ENCODE measurements around the gene IL10RB.
"Not testable (repeated sequence)": the region's sequence is repeated elsewhere in the genome, so short reads cannot be mapped to it uniquely, and the experiment has no call there.

The IL10RB gene

DNA sequence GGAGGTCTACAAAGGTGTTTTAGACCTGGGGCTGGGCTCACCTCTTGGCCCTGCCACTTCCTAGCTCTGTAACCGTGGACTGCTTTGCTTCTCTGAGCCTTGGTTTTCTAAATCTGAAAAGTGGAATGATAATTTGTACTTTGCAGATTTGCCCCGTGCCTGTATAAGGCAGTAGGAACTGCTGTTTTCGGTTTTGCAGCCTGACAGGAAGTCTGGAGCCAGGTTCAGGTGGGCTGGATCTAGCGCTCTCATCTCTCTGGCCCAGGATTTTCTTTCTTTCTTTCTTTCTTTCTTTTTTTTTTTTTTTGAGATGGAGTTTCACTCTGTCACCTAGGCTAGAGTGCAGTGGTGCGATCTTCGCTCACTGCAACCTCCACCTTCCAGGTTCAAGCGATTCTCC, 19.2 kb upstream of the IL10RB start:
- peaks cover 62% of the 10 kb centered on the region for H3K36me3 ChIP-seq (replicated peaks; ENCODE audit: low read depth, low read length)
- H3K4me3 ChIP-seq (ENCODE audit: low read length), result no peak overlapping the region
- H2AFZ ChIP-seq (ENCODE audit: low read depth, low read length), result no peak overlapping the region
- H3K4me1 ChIP-seq (ENCODE audit: low read length), result no peaks in the 10 kb centered on the region
- H3K9me3 ChIP-seq (ENCODE audit: insufficient read depth, low read length), result no peaks in the 10 kb centered on the region
- no peak overlapping the region for H3K9ac ChIP-seq (ENCODE audit: low read length)
- H3K27ac ChIP-seq (ENCODE audit: low read length), result no peak overlapping the region
- no peak for TF ChIP-seq EZH2phosphoT487 (IDR thresholded peaks at IDR 0.05; ENCODE audit: low read depth)
- TF ChIP-seq, protein P1, sequence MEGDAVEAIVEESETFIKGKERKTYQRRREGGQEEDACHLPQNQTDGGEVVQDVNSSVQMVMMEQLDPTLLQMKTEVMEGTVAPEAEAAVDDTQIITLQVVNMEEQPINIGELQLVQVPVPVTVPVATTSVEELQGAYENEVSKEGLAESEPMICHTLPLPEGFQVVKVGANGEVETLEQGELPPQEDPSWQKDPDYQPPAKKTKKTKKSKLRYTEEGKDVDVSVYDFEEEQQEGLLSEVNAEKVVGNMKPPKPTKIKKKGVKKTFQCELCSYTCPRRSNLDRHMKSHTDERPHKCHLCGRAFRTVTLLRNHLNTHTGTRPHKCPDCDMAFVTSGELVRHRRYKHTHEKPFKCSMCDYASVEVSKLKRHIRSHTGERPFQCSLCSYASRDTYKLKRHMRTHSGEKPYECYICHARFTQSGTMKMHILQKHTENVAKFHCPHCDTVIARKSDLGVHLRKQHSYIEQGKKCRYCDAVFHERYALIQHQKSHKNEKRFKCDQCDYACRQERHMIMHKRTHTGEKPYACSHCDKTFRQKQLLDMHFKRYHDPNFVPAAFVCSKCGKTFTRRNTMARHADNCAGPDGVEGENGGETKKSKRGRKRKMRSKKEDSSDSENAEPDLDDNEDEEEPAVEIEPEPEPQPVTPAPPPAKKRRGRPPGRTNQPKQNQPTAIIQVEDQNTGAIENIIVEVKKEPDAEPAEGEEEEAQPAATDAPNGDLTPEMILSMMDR (IDR thresholded peaks at IDR 0.05; ENCODE audit: low read depth, low read length), result no peak
- H3K27me3 ChIP-seq (ENCODE audit: low read depth, low read length), result no peaks in the 10 kb centered on the region
- peaks cover 2% of the 10 kb centered on the region for H3K79me2 ChIP-seq (ENCODE audit: low read length)
- H4K20me1 ChIP-seq (ENCODE audit: insufficient read depth, low read length), result no peaks in the 10 kb centered on the region
- no peak overlapping the region for H3K4me2 ChIP-seq (ENCODE audit: low read length)

DNA sequence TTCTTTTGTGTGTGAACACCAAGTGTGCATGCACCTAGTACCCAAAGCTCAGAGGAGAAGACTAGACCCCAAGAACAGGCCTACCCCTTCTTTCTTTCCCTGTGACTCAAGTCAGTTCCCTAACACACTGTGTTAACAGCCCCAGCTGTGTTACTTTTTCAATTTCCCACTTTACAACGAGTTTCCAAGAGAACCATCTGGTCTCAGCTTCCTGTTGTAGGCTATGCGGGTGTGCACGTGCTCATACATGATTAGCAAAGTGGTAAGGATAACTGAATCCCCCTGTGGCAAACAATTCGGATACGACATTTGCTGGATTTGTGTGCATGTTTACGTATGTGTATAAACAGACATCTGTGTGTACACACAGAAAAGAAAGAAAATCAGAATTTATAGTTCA, 18.6 kb upstream of the IL10RB start:
- Histone ChIP-seq H3K27me3 (ENCODE audit: low read depth, low read length) (no peaks in the 10 kb centered on the region), H3K27ac (ENCODE audit: low read length) (no peak overlapping the region), H3K9me3 (ENCODE audit: insufficient read depth, low read length) (no peaks in the 10 kb centered on the region), H3K4me3 (ENCODE audit: low read length) (no peak overlapping the region), H3K4me1 (ENCODE audit: low read length) (no peaks in the 10 kb centered on the region), H4K20me1 (ENCODE audit: insufficient read depth, low read length) (no peaks in the 10 kb centered on the region), H3K36me3 (replicated peaks; ENCODE audit: low read depth, low read length) (peaks cover 65% of the 10 kb centered on the region), H3K9ac (ENCODE audit: low read length) (no peak overlapping the region), H3K4me2 (ENCODE audit: low read length) (no peak overlapping the region), H2AFZ (ENCODE audit: low read depth, low read length) (no peak overlapping the region), H3K79me2 (ENCODE audit: low read length) (no peaks in the 10 kb centered on the region)
- no peak for TF ChIP-seq EZH2phosphoT487 (IDR thresholded peaks at IDR 0.05; ENCODE audit: low read depth)
- TF ChIP-seq, protein P1 (IDR thresholded peaks at IDR 0.05; ENCODE audit: low read depth, low read length), result no peak

DNA sequence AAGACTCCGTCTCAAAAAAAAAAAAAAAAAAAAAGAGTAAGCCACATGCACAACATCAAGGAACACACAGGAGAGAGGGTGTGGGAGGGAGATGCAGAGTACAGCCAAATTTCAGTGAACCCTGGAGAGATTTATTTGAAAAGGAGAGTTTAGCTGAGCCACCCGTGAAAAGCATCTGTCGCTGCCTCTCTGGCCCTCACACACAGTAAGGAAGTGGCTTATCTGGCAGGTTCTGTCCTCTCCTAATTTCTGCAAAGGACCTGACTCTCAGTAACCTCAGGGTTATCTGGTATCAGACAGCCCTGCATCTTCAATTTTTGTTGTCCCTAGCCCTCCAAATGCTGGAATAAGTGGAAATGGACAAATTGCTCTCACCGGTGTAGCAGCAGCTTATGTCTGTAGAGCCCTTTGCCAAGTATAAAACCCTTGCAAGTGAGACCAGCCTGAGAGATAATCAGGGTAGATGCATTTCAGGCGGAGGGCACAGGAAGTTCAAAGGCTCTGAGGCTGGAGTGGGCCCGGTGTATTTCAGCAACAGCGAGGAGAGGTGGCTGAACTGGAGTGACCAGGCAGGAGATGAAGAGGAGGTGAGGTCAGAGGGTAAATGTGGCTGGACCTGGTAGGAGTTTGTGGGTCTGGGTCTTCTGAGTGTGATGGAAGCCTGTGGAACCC, 16.7 kb upstream of the IL10RB start:
- H3K9ac ChIP-seq (ENCODE audit: low read length), result no peak overlapping the region
- H3K4me1 ChIP-seq (ENCODE audit: low read length), result no peaks in the 10 kb centered on the region
- H3K36me3 ChIP-seq (replicated peaks; ENCODE audit: low read depth, low read length), result peaks cover 68% of the 10 kb centered on the region
- H3K4me3 ChIP-seq (ENCODE audit: low read length), result no peak overlapping the region
- no peaks in the 10 kb centered on the region for H3K9me3 ChIP-seq (ENCODE audit: insufficient read depth, low read length)
- H2AFZ ChIP-seq (ENCODE audit: low read depth, low read length), result no peak overlapping the region
- H3K4me2 ChIP-seq (ENCODE audit: low read length), result no peak overlapping the region
- H4K20me1 ChIP-seq (ENCODE audit: insufficient read depth, low read length), result no peaks in the 10 kb centered on the region
- no peak overlapping the region for H3K27ac ChIP-seq (ENCODE audit: low read length)
- TF ChIP-seq, protein P1 (IDR thresholded peaks at IDR 0.05; ENCODE audit: low read depth, low read length), result no peak
- no peak for TF ChIP-seq EZH2phosphoT487 (IDR thresholded peaks at IDR 0.05; ENCODE audit: low read depth)
- no peaks in the 10 kb centered on the region for H3K79me2 ChIP-seq (ENCODE audit: low read length)
- no peaks in the 10 kb centered on the region for H3K27me3 ChIP-seq (ENCODE audit: low read depth, low read length)

DNA sequence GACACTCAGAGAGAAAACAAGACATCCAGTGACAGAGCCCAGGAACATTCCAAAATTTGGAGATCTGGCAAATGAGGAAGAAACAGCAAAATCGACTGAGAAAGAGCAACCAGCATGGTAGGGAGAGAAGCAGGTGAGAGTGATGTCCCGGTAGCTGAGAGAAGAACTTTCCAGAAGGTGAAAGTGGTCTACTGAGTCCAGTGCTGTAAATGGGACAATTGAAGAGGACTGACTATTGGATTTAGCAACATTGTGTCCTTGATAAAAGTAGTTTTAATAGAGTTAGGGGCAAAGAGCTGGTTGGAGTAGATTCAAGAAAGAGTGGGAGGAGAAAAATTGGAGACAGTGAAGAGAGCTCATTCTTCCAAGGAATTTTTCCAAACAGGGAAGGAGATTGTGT, 15.0 kb upstream of the IL10RB start:
- no peaks in the 10 kb centered on the region for H4K20me1 ChIP-seq (ENCODE audit: insufficient read depth, low read length)
- H3K36me3 ChIP-seq (replicated peaks; ENCODE audit: low read depth, low read length), result peaks cover 60% of the 10 kb centered on the region
- H2AFZ ChIP-seq (ENCODE audit: low read depth, low read length), result no peak overlapping the region
- no peak overlapping the region for H3K4me2 ChIP-seq (ENCODE audit: low read length)
- TF ChIP-seq, protein P1 (IDR thresholded peaks at IDR 0.05; ENCODE audit: low read depth, low read length), result no peak
- TF ChIP-seq EZH2phosphoT487 (IDR thresholded peaks at IDR 0.05; ENCODE audit: low read depth), result no peak
- no peaks in the 10 kb centered on the region for H3K9me3 ChIP-seq (ENCODE audit: insufficient read depth, low read length)
- no peaks in the 10 kb centered on the region for H3K79me2 ChIP-seq (ENCODE audit: low read length)
- no peak overlapping the region for H3K4me3 ChIP-seq (ENCODE audit: low read length)
- no peaks in the 10 kb centered on the region for H3K27me3 ChIP-seq (ENCODE audit: low read depth, low read length)
- H3K4me1 ChIP-seq (ENCODE audit: low read length), result peaks cover 10% of the 10 kb centered on the region
- H3K9ac ChIP-seq (ENCODE audit: low read length), result no peak overlapping the region
- H3K27ac ChIP-seq (ENCODE audit: low read length), result no peak overlapping the region

DNA sequence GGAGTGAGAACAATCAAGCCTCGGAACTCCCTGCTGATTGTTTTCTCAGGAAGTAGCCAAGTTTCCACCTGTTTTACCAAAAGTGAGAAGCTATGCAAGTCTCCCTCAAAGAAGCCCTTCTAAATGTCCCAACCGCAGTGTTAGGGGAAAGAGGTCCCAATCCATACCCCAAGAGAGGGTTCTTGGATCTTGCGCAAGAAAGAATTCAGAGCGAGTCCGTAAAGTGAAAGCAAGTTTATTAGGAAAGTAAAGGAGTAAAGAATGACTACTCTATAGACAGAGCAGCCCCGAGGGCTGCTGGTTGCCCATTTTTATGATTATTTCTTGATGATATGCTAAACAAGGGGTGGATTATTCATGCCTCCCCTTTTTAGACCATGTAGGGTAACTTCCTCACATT, 12.8 kb upstream of the IL10RB start:
- not testable (repeated sequence) for H4K20me1 ChIP-seq (ENCODE audit: insufficient read depth, low read length); H3K4me2 ChIP-seq (ENCODE audit: low read length); H3K27ac ChIP-seq (ENCODE audit: low read length); H3K9ac ChIP-seq (ENCODE audit: low read length); H2AFZ ChIP-seq (ENCODE audit: low read depth, low read length); H3K4me3 ChIP-seq (ENCODE audit: low read length); H3K27me3 ChIP-seq (ENCODE audit: low read depth, low read length); H3K9me3 ChIP-seq (ENCODE audit: insufficient read depth, low read length); H3K79me2 ChIP-seq (ENCODE audit: low read length)
- H3K36me3 ChIP-seq (replicated peaks; ENCODE audit: low read depth, low read length), result peaks cover 62% of the 10 kb centered on the region
- peaks cover 10% of the 10 kb centered on the region for H3K4me1 ChIP-seq (ENCODE audit: low read length)

Measured in OCI-LY3 (cell line).